NB4 (cell line): ENCODE data around the gene LAMB1.

Experiments
- CTCF ChIP-seq: IDR thresholded peaks from one replicate; pipeline ENCODE4 v1.5.1; 2012; ENCODE audit warnings: low read depth, low read length
- POLR2A ChIP-seq: IDR thresholded peaks from 2 replicates; pipeline ENCODE4 v1.6.1; 2011; ENCODE audit warnings: mild to moderate bottlenecking; ENCODE audit not compliant: insufficient read length; ENCODE audit errors: extremely low read depth

- TF ChIP-seq CTCF (no peak), POLR2A (no peak)
Observed at GRCh38 chr7:107918948-107919347, 84.0 kb downstream of the LAMB1 start.
